ENCODE measurements around the gene GANC. TPM values are rescaled to one million over a fixed set of nuclear protein-coding genes. Genes with fewer than 3 reads are reported as not detected.

The GANC gene
- total RNA-seq, 1 experiment from 2014 or later, result 18.5 TPM

GRCh38 chr15:42403389-42403788 is 130.4 kb downstream of the GANC start (continued):
- TF ChIP-seq RELA (CRISPR knock-in tag; IDR thresholded peaks at IDR 0.05; ENCODE audit: borderline replicate concordance) (no peak), E2F4 (CRISPR knock-in tag; IDR thresholded peaks at IDR 0.05; ENCODE audit: borderline replicate concordance, low read depth) (no peak), ATF6 (CRISPR knock-in tag; IDR thresholded peaks at IDR 0.05) (no peak), ZNF512 (CRISPR knock-in tag; IDR thresholded peaks at IDR 0.05; ENCODE audit: borderline replicate concordance) (no peak), MXD4 (CRISPR knock-in tag; IDR thresholded peaks at IDR 0.05; ENCODE audit: borderline replicate concordance) (no peak), ATF3 (CRISPR knock-in tag; conservative IDR thresholded peaks at IDR 0.05) (no peak)

- POLR2A ChIA-PET, result no interaction called here
- Mint-ChIP-seq H3K36me3 (no peaks in the 10 kb centered on the region), H3K27me3 (ENCODE audit: low read depth) (no peaks in the 10 kb centered on the region), H3K9me3 (no peaks in the 10 kb centered on the region), H3K4me3 (no peak overlapping the region), H3K4me1 (no peaks in the 10 kb centered on the region), H3K27ac (0 out of 2 replicates have a peak overlapping the region, but pooled peaks have one; percentile 57)
- no peak for TF ChIP-seq NFYB (CRISPR knock-in tag; conservative IDR thresholded peaks at IDR 0.05; ENCODE audit: low read depth)
- no peak for TF ChIP-seq PREB (CRISPR knock-in tag; IDR thresholded peaks at IDR 0.05; ENCODE audit: borderline replicate concordance)
- no peak for TF ChIP-seq ZNF219 (CRISPR knock-in tag; IDR thresholded peaks at IDR 0.05; ENCODE audit: borderline replicate concordance)
- TF ChIP-seq CBFB (CRISPR knock-in tag; IDR thresholded peaks at IDR 0.05; ENCODE audit: low read depth), result no peak
- TF ChIP-seq TEAD1 (CRISPR knock-in tag; IDR thresholded peaks at IDR 0.05), result no peak
- TF ChIP-seq ZNF396 (CRISPR knock-in tag; IDR thresholded peaks at IDR 0.05; ENCODE audit: borderline replicate concordance), result no peak
- no peak for TF ChIP-seq PRDM15 (CRISPR knock-in tag; IDR thresholded peaks at IDR 0.05)
- no peak for TF ChIP-seq ZMAT4 (CRISPR knock-in tag; IDR thresholded peaks at IDR 0.05)
- DNase-seq (ENCODE audit: low spot score) (no peak), ATAC-seq (no peak)
- CTCF ChIA-PET, result interaction anchor here (0.7 to 1.7 kb wide), 2 partner anchors 19 to 267 kb away, joined by 3 to 9 read pairs; no protein-coding TSS in a partner anchor
Observed at GRCh38 chr15:42404461-42405235, 131.6 kb downstream of the GANC start.

All from WTC11 (cell line).